ENCODE results near the gene NRAP.

DNA sequence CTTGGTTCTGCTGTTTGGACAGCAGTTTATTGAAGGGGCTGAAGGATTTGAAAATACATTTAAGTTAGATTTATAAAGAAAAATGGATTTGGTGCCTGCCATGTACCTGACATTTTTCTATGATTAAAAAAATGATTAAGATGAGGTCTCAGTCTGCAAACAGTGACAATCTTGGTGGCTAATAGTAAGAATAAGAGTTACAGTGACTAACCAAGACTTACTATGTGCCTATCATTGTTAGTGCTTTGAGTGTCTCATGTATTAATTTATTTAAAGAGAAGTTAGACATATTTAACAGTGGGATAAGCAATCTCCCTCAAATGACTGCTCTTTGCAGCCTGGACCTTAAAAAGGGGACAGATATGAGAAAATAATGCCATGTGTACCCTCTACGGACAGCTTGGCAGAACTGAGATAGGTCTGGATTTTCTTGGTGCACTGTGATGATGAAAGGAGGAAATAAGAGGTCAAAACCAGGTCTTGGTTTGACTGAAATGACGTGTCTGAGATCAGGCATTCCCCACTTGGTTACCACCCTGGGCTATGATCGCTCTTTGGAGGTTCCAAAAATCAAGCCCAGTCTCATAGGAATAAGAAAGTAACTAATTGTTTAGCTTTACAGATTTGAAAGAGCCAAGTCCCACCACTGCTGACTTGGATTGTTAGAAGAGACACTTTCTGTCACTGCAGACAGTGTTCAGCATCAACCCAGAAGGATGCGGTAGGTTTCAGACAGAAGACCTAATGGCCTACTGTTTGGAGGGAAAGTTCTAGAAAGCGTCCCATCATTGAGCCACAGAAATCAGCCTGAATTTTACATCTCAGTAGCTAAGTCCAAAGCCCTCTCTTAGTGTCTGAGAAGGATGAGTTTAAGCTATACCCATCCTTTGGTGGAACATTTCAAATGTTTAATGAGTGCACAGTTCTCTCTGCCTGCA lies 18.0 kb upstream of the NRAP start:
- TF ChIP-seq POLR2A (IDR thresholded peaks at IDR 0.05), result no peak
- no peak for TF ChIP-seq CTCF (IDR thresholded peaks at IDR 0.05 in 4 of 5, conservative IDR thresholded peaks at IDR 0.05 in 1 of 5)
